ENCODE measurements around the gene RHBDD3. TPM values are rescaled to one million over a fixed set of nuclear protein-coding genes. Genes with fewer than 3 reads are reported as not detected.
A peak's percentile ranks its signal among the peaks of the same experiment; 100 is the strongest.

The RHBDD3 gene
- total and polyA plus RNA-seq, 2 experiments from 2014 or later, result 31.4 to 37.3 TPM

DNA sequence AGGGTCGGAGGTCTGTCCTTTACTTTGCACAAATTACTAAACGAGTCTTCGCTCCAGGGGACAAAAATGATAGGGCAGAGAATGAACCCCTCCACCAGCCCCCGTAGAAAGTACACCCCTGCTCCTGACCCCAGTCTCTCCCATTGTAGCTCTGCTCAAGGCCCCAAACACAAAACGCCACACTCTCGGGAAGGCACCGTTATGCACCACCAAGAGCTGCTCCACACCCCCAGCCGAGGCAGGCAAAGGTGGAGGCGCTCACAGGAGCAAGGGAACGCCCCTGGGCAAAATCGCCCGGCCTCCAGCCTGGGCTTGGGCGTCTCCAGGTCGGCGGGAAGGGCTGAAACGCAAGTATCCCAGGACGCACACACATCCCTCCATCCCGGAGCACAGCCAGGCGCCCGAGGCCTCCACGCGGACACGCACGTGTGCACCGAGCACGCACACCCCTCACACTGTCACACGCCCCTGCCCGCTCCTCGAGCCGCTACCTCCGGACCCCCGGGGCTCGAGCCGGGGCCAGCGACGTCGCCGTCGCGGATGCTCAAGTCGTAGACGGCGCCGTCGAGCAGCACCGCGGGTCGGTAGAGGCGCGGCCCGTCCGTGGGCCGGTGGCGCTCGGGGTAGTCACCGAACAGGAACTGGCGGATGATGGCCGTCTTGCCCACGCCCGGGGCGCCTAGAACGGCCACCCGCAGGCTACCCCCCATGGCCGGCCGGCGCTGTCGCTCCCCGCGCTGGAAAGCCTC is 46.9 kb upstream of the RHBDD3 start:
- peak; percentile 36 for DNase-seq
- H3K4me2 ChIP-seq (ENCODE audit: unreplicated experiment), result peak overlapping the region; percentile 43
- WGBS, 2 experiments (ENCODE audit: low coverage in 1 of 2, low lambda C conversion rate in 2 of 2, missing lambda C conversion rate in 2 of 2), result 3 to 4% methylated on average over 52 to 68 of the region's 69 CpGs

DNA sequence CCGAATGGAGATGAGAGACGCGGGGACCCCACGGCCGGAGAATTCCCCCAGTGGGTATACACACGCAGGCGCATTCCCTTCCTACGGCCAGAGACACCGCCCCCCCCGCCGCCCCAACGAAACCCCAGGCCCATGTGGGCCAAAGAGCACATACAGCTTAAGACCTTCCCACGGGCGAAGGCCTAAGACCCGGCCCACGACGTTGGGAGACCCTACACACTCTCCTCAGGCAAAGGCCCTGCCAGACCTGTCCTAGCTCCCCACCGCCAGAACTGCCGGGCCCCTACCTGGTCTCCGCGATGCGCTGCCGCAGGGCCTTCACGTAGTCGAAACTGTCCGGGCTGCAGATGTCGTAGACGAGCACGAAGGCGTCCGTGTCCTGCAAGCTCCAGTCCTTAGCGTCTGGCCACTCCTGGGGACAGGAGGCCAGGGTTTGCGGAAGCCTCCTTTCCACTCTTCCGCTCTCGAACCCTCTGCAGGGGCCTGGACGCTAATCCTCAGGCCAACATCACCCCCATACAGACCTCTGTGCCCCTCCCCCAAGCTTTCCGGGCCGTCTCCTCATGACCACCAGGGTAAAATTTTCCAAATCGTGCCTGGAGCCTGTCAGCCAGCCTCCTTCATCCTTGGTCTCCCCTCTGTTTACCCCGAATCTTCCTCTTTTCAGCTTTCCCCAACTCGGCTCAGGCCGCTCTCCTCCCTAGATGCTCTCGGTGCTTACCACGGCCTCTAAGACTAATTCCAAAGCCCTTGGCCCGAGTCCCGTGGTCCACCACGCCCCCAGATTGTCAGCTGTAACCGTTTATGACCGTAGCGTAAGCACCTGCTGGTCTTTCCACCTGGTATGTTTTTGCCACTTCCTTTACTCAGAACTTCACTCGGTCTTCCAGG is 46.0 kb upstream of the RHBDD3 start:
- no peaks in the 10 kb centered on the region for H3K9me2 ChIP-seq (ENCODE audit: insufficient read depth)
- TF ChIP-seq EZH2phosphoT487 (IDR thresholded peaks at IDR 0.05; ENCODE audit: insufficient read depth, low read depth) (no peak), EZH2 (IDR thresholded peaks at IDR 0.05; ENCODE audit: insufficient read depth, poor library complexity, severe bottlenecking) (no peak)
- in situ Hi-C loops (cut with MboI), result no loop called here
- no peak for DNase-seq
- no peaks in the 10 kb centered on the region for H3K9me3 ChIP-seq (ENCODE audit: low read depth)
- H3K4me3 ChIP-seq, result no peak overlapping the region
- H3K4me2 ChIP-seq (ENCODE audit: unreplicated experiment), result no peak overlapping the region
- peaks cover 10% of the 10 kb centered on the region; the same call in 1 of the 2 replicates for H3K79me2 ChIP-seq (ENCODE audit: insufficient read depth)
- peaks cover 26% of the 10 kb centered on the region for H3K27me3 ChIP-seq (replicated peaks; ENCODE audit: insufficient read depth)
- H4K20me1 ChIP-seq (ENCODE audit: insufficient read depth), result no peaks in the 10 kb centered on the region
- no peak overlapping the region for H3K27ac ChIP-seq
- WGBS, 2 experiments (ENCODE audit: low coverage in 1 of 2, low lambda C conversion rate in 2 of 2, missing lambda C conversion rate in 2 of 2), result 17 to 19% methylated on average over 47 to 51 of the region's 51 CpGs
- H3K4me1 ChIP-seq (ENCODE audit: insufficient read depth), result peaks cover 15% of the 10 kb centered on the region
- H3F3A ChIP-seq (ENCODE audit: insufficient read depth), result no peaks in the 10 kb centered on the region; the same call in 1 of the 2 replicates
- no peaks in the 10 kb centered on the region for H3K36me3 ChIP-seq (ENCODE audit: low read depth)
- no peak overlapping the region for H2AFZ ChIP-seq
- H3K9ac ChIP-seq, result no peak overlapping the region

More for the DNA sequence above, 46.9 kb upstream of the RHBDD3 start:
- in situ Hi-C loops (cut with MboI), result no loop called here
- H3K27ac ChIP-seq, result no peak overlapping the region
- H3K4me1 ChIP-seq (ENCODE audit: insufficient read depth), result peaks cover 10% of the 10 kb centered on the region
- H3K9ac ChIP-seq, result no peak overlapping the region
- H3K4me3 ChIP-seq, result peak overlapping the region; percentile 38
- peaks cover 26% of the 10 kb centered on the region for H3K27me3 ChIP-seq (replicated peaks; ENCODE audit: insufficient read depth)
- TF ChIP-seq EZH2 (IDR thresholded peaks at IDR 0.05; ENCODE audit: insufficient read depth, poor library complexity, severe bottlenecking) (no peak), EZH2phosphoT487 (IDR thresholded peaks at IDR 0.05; ENCODE audit: insufficient read depth, low read depth) (0 out of 2 replicates have a peak, but pooled peaks have one; percentile 60)
- H2AFZ ChIP-seq, result no peak overlapping the region; the same call in 1 of the 2 replicates
- 0 out of 2 replicates have a peak, but pooled peaks cover 2% of the 10 kb centered on the region for H3K79me2 ChIP-seq (ENCODE audit: insufficient read depth)
- H3F3A ChIP-seq (ENCODE audit: insufficient read depth), result no peaks in the 10 kb centered on the region; the same call in 1 of the 2 replicates
- no peaks in the 10 kb centered on the region for H3K36me3 ChIP-seq (ENCODE audit: low read depth)
- no peaks in the 10 kb centered on the region for H3K9me3 ChIP-seq (ENCODE audit: low read depth)
- no peaks in the 10 kb centered on the region for H4K20me1 ChIP-seq (ENCODE audit: insufficient read depth)
- no peaks in the 10 kb centered on the region for H3K9me2 ChIP-seq (ENCODE audit: insufficient read depth)

DNA sequence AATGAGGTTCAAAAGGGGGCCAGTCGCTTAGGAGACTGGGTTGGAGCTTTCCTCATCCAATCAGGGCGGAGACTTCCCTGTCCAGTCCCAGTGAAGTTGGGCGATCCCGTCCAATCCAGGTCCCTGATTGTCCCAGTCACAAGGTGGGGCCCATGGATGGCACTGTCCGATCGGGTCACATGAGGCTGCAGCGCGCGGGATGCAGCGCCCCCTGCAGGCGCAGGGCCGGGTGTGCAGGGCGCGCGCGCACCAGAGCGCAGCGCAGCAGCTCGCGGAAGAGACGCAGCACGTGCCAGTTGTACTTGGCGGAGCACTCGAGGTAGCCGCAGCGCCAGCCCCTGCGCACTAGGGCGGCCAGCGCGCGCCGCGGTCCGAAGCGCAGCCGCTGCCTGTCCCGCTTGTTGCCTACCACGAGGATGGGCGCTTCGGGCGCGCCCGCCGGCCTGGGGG is 45.4 kb upstream of the RHBDD3 start:
- no peak overlapping the region for H3K27ac ChIP-seq
- H3K36me3 ChIP-seq (ENCODE audit: low read depth), result no peaks in the 10 kb centered on the region
- no peaks in the 10 kb centered on the region for H3K9me2 ChIP-seq (ENCODE audit: insufficient read depth)
- in situ Hi-C loops (cut with MboI), result no loop called here
- no peaks in the 10 kb centered on the region for H4K20me1 ChIP-seq (ENCODE audit: insufficient read depth)
- TF ChIP-seq EZH2 (IDR thresholded peaks at IDR 0.05; ENCODE audit: insufficient read depth, poor library complexity, severe bottlenecking) (no peak), EZH2phosphoT487 (IDR thresholded peaks at IDR 0.05; ENCODE audit: insufficient read depth, low read depth) (no peak)
- no peaks in the 10 kb centered on the region; the same call in 1 of the 2 replicates for H3F3A ChIP-seq (ENCODE audit: insufficient read depth)
- peaks cover 21% of the 10 kb centered on the region for H3K4me1 ChIP-seq (ENCODE audit: insufficient read depth)
- no peak overlapping the region for H2AFZ ChIP-seq
- H3K9me3 ChIP-seq (ENCODE audit: low read depth), result no peaks in the 10 kb centered on the region
- peaks cover 16% of the 10 kb centered on the region for H3K79me2 ChIP-seq (ENCODE audit: insufficient read depth)
- H3K9ac ChIP-seq, result no peak overlapping the region
- peaks cover 26% of the 10 kb centered on the region for H3K27me3 ChIP-seq (replicated peaks; ENCODE audit: insufficient read depth)
- no peak overlapping the region for H3K4me3 ChIP-seq
- no peak overlapping the region for H3K4me2 ChIP-seq (ENCODE audit: unreplicated experiment)
- peak; percentile 68 for DNase-seq
- WGBS, 2 experiments (ENCODE audit: low coverage in 1 of 2, low lambda C conversion rate in 2 of 2, missing lambda C conversion rate in 2 of 2), result 18 to 20% methylated on average over 36 to 39 of the region's 44 CpGs

All from GM23248 (cell line).